Stimulated activated CD8-positive, alpha-beta memory T cell treated with anti-CD3 and anti-CD28 coated beads, Interleukin-2, amount 100 ng/mL, for 1 hour (primary cell): ENCODE measurements around the gene ANK2.

Experiments
- DNase-seq, 2 donors: peaks; one replicate each; pipeline ENCODE4 v3.0.0-alpha.2; 2020; ENCODE audit warnings: low read depth in 2 of 2

Gene ANK2

GRCh38 chr4:113289766-113290165 is 240.3 kb downstream of the ANK2 start:
- no peak for DNase-seq

GRCh38 chr4:113290666-113291065 is 241.2 kb downstream of the ANK2 start:
- DNase-seq: no peak

GRCh38 chr4:113292371-113293042 is 243.1 kb downstream of the ANK2 start:
- DNase-seq: no peak

- DNase-seq: no peak
Observed at GRCh38 chr4:113293043-113293560, 243.6 kb downstream of the ANK2 start.

- DNase-seq: no peak
Observed at GRCh38 chr4:113293674-113294073, 244.2 kb downstream of the ANK2 start.

GRCh38 chr4:113294908-113295307 is 245.5 kb downstream of the ANK2 start:
- no peak for DNase-seq

GRCh38 chr4:113300471-113300928 is 251.0 kb downstream of the ANK2 start:
- DNase-seq: no peak

GRCh38 chr4:113302051-113302450 is 252.6 kb downstream of the ANK2 start:
- no peak for DNase-seq

GRCh38 chr4:113303315-113303714 is 253.9 kb downstream of the ANK2 start:
- DNase-seq: no peak

GRCh38 chr4:113311047-113311446 is 261.6 kb downstream of the ANK2 start:
- DNase-seq: no peak

- no peak for DNase-seq
Observed at GRCh38 chr4:113312529-113312928, 263.1 kb downstream of the ANK2 start.

GRCh38 chr4:113314426-113314825 is 265.0 kb downstream of the ANK2 start:
- no peak for DNase-seq

- DNase-seq: no peak
Observed at GRCh38 chr4:113316879-113317278, 267.4 kb downstream of the ANK2 start.

GRCh38 chr4:113317523-113317922 is 268.1 kb downstream of the ANK2 start:
- no peak for DNase-seq

- DNase-seq: no peak
Observed at GRCh38 chr4:113322736-113323135, 273.3 kb downstream of the ANK2 start.

- DNase-seq: no peak
Observed at GRCh38 chr4:113325876-113326615, 276.6 kb downstream of the ANK2 start.

GRCh38 chr4:113327494-113327893 is 278.0 kb downstream of the ANK2 start:
- no peak for DNase-seq

- DNase-seq: no peak
Observed at GRCh38 chr4:113328514-113328913, 279.1 kb downstream of the ANK2 start.

GRCh38 chr4:113330200-113330599 is 280.7 kb downstream of the ANK2 start:
- no peak for DNase-seq

GRCh38 chr4:113331811-113332210 is 282.4 kb downstream of the ANK2 start:
- no peak for DNase-seq

GRCh38 chr4:113332701-113333100 is 283.2 kb downstream of the ANK2 start:
- DNase-seq: no peak

- DNase-seq: no peak
Observed at GRCh38 chr4:113335746-113336145, 286.3 kb downstream of the ANK2 start.

GRCh38 chr4:113336556-113336955 is 287.1 kb downstream of the ANK2 start:
- no peak for DNase-seq
